HFFc6 (cell line): ENCODE data around the gene MAB21L4. TPM values are rescaled to one million over a fixed set of nuclear protein-coding genes. Genes with fewer than 3 reads are reported as not detected.

Source experiments
- DNase-seq: peaks from one replicate; pipeline ENCODE4 v3.0.0-alpha.2; 2018
- H3K27ac Mint-ChIP-seq: 2 replicates; pipeline ENCODE4 v1.8.0; 2020; ENCODE audit warnings: mild to moderate bottlenecking, mixed read lengths
- H3K27me3 Mint-ChIP-seq: 2 replicates; pipeline ENCODE4 v1.8.0; 2021; ENCODE audit warnings: mild to moderate bottlenecking, moderate library complexity, mixed read lengths; ENCODE audit not compliant: insufficient read depth
- H3K36me3 Mint-ChIP-seq: 2 replicates; pipeline ENCODE4 v1.8.0; 2021; ENCODE audit warnings: low read depth, mixed read lengths
- H3K4me1 Mint-ChIP-seq: 2 replicates; pipeline ENCODE4 v1.8.0; 2020; ENCODE audit warnings: low read depth, mixed read lengths
- H3K4me3 Mint-ChIP-seq: 2 replicates; pipeline ENCODE4 v1.8.0; 2020; ENCODE audit warnings: mild to moderate bottlenecking, moderate library complexity, mixed read lengths
- H3K9me3 Mint-ChIP-seq: 2 replicates; pipeline ENCODE4 v1.8.0; 2020; ENCODE audit warnings: mild to moderate bottlenecking, mixed read lengths
- CTCF ChIP-seq: fragments of 200-600 bp; sonication (generic); IDR thresholded peaks from 2 replicates; pipeline ENCODE4 v1.5.0; 2021; ENCODE audit warnings: antibody characterized with exemption, mild to moderate bottlenecking
- total RNA-seq, 6 experiments: library from RNA; stranded (reverse); fragmentation: NEBNext Ultra II Directional; extraction: Animal tissue kit (Norgen Biotek cat#: 25700); gene quantifications; 2 replicates in 1 of 6; 3 replicates in 5 of 6; pipeline ENCODE4 v1.2.3, GENCODE V29; 2021

The MAB21L4 gene
- total RNA-seq, 6 experiments from 2014 or later = not detected

GRCh38 chr2:240858871-240859270 is 37.1 kb downstream of the MAB21L4 start:
- Mint-ChIP-seq H3K9me3 (no peaks in the 10 kb centered on the region; the same call in 1 of the 2 replicates), H3K4me1 (no peaks in the 10 kb centered on the region), H3K27me3 (peaks cover 48% of the 10 kb centered on the region)

GRCh38 chr2:240858321-240858720 is 37.6 kb downstream of the MAB21L4 start:
- TF ChIP-seq CTCF = no peak
- Mint-ChIP-seq H3K27me3 (peaks cover 46% of the 10 kb centered on the region), H3K9me3 (no peaks in the 10 kb centered on the region; the same call in 1 of the 2 replicates)

More at GRCh38 chr2:240858871-240859270, 37.1 kb downstream of the MAB21L4 start:
- Mint-ChIP-seq H3K36me3 (no peaks in the 10 kb centered on the region), H3K4me3 (no peak overlapping the region), H3K27ac (no peak overlapping the region)
- TF ChIP-seq CTCF = no peak
- no peak for DNase-seq

DNA sequence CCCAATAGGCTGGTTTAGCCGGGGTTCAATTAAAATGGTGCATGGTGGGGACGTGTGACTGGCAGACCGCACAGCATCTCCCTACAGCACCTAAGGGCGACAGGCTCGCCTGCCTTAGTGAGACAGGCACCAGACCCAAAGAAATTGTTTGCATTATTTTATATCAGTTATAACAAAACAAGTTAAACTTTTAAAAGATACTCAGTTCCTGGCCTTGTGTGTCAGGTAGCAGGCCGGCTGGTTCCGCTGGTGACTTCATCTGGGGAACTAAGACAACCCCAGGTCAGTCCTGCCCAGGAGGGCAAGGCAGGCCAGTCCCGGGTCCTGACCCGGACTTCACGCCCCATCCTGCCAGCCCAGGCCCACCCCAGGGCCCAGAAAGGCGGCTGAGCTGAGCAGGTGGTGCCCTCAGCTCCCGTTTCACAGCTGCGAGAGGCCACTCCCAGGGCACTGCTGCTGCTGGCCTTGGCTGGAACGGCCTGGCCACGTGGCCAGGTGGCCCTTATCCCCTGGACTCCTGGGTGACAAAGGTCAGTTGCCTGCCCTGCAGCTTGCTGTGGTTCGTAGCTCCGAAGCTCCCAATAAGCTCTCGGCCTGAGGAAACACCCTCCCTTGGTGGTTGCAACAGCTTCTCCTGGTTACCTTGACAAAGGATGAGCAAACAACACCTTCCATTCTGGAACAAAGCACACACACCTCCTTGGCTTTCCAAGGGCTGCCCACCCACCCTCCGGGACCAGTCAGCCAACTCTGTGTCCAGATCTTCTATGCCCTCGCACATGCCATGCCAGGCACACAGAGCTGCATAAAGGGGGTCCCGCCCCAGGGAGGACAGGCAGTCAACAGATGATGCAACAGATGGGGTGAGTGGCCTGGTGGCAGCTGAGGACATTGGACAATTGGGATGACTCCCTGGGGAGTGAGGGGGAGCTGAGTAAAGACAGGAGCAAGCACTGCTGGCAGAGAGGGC is 38.6 kb downstream of the MAB21L4 start:
- no peak overlapping the region for H3K27ac Mint-ChIP-seq
- no peaks in the 10 kb centered on the region; the same call in 1 of the 2 replicates for H3K9me3 Mint-ChIP-seq
- H3K4me1 Mint-ChIP-seq = no peaks in the 10 kb centered on the region
- no peaks in the 10 kb centered on the region for H3K36me3 Mint-ChIP-seq
- no peak for DNase-seq
- peaks cover 47% of the 10 kb centered on the region for H3K27me3 Mint-ChIP-seq
- TF ChIP-seq CTCF = no peak
- H3K4me3 Mint-ChIP-seq = no peak overlapping the region

More at GRCh38 chr2:240858321-240858720, 37.6 kb downstream of the MAB21L4 start:
- Mint-ChIP-seq H3K4me1 (no peaks in the 10 kb centered on the region), H3K27ac (no peak overlapping the region), H3K36me3 (no peaks in the 10 kb centered on the region), H3K4me3 (no peak overlapping the region)
- DNase-seq = no peak

GRCh38 chr2:240856151-240856980 is 39.6 kb downstream of the MAB21L4 start:
- H3K27ac Mint-ChIP-seq = no peak overlapping the region
- H3K4me3 Mint-ChIP-seq = no peak overlapping the region
- peak; percentile 52 for TF ChIP-seq CTCF
- H3K27me3 Mint-ChIP-seq = peaks cover 44% of the 10 kb centered on the region
- no peaks in the 10 kb centered on the region; the same call in 1 of the 2 replicates for H3K9me3 Mint-ChIP-seq
- no peaks in the 10 kb centered on the region for H3K4me1 Mint-ChIP-seq
- no peaks in the 10 kb centered on the region for H3K36me3 Mint-ChIP-seq
- no peak for DNase-seq

DNA sequence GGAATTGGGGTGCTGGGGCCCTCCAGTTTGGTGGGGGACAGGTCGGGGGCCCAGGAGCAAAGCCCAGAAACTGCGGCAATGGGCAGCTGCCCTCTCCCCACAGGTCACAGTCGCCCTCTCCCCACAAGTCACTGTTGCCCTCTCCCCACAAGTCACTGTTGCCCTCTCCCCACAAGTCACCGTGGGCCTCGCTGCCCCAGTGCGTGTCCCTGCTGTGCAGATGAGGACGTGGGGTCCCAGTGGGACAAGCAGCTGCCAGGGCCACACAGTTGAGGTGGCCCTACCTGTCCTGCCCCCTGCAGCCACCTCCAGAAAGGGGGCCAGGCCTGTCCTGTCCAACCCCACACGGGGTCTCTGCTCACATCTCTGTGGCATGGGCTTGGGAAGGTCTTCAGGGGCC is 40.3 kb downstream of the MAB21L4 start:
- Mint-ChIP-seq H3K4me3 (no peak overlapping the region), H3K9me3 (no peaks in the 10 kb centered on the region; the same call in 1 of the 2 replicates), H3K36me3 (no peaks in the 10 kb centered on the region), H3K27me3 (peaks cover 44% of the 10 kb centered on the region), H3K27ac (no peak overlapping the region), H3K4me1 (no peaks in the 10 kb centered on the region)
- no peak for TF ChIP-seq CTCF
- no peak for DNase-seq
